WTC11 (cell line): Measurements from ENCODE around the gene HRH3. TPM values are rescaled to one million over a fixed set of nuclear protein-coding genes. Genes with fewer than 3 reads are reported as not detected.

ENCODE experiments used
- ATAC-seq: fragments of 200-7000 bp; cut with Tn5 transposase; 2 replicates; pipeline ENCODE4 v1.10.0; 2021; ENCODE audit warnings: mild to moderate bottlenecking, moderate library complexity
- CTCF ChIA-PET: fragments of 300-600 bp; sonication (Branson Sonifier 250); formaldehyde crosslinking; loops from one replicate; lab custom pipeline; 2021; ENCODE audit warnings: antibody characterized with exemption; lab: Charles Lee
- POLR2A ChIA-PET: fragments of 350-600 bp; sonication (Branson Sonifier 250); formaldehyde crosslinking; loops from one replicate; lab custom pipeline; 2021; ENCODE audit warnings: antibody characterized with exemption; lab: Charles Lee
- DNase-seq: peaks from one replicate; pipeline ENCODE4 v3.0.0; 2021; ENCODE audit warnings: low spot score
- H3K27ac Mint-ChIP-seq: 2 replicates; pipeline ENCODE4 v1.8.0; 2021; ENCODE audit warnings: mixed read lengths
- H3K27me3 Mint-ChIP-seq: 2 replicates; pipeline ENCODE4 v1.8.0; 2021; ENCODE audit warnings: low read depth, mild to moderate bottlenecking, moderate library complexity, mixed read lengths
- H3K36me3 Mint-ChIP-seq: 2 replicates; pipeline ENCODE4 v1.8.0; 2021; ENCODE audit warnings: mixed read lengths
- H3K4me1 Mint-ChIP-seq: 2 replicates; pipeline ENCODE4 v1.8.0; 2022; ENCODE audit warnings: mixed read lengths
- H3K4me3 Mint-ChIP-seq: 2 replicates; pipeline ENCODE4 v1.8.0; 2021; ENCODE audit warnings: mild to moderate bottlenecking, moderate library complexity, mixed read lengths
- H3K9me3 Mint-ChIP-seq: 2 replicates; pipeline ENCODE4 v1.8.0; 2021; ENCODE audit warnings: mixed read lengths
- ARID4B ChIP-seq: sonication (generic); formaldehyde crosslinking; IDR thresholded peaks from 2 replicates; pipeline ENCODE4 v1.8.0; 2023; ENCODE audit warnings: missing genetic modification reagents, mild to moderate bottlenecking, borderline replicate concordance
- ATF1 ChIP-seq: sonication (generic); formaldehyde crosslinking; IDR thresholded peaks from 2 replicates; pipeline ENCODE4 v1.8.1; 2023; ENCODE audit warnings: mild to moderate bottlenecking, moderate library complexity, missing genetic modification reagents
- ATF6 ChIP-seq: sonication (generic); formaldehyde crosslinking; IDR thresholded peaks from 2 replicates; pipeline ENCODE4 v1.8.1; 2023; ENCODE audit warnings: mild to moderate bottlenecking, missing genetic modification reagents
- CBFB ChIP-seq: sonication (generic); formaldehyde crosslinking; IDR thresholded peaks from 2 replicates; pipeline ENCODE4 v1.8.1; 2022; ENCODE audit warnings: mild to moderate bottlenecking, low read depth, missing genetic modification reagents
- CREM ChIP-seq: sonication (generic); formaldehyde crosslinking; IDR thresholded peaks from 2 replicates; pipeline ENCODE4 v1.8.1; 2022; ENCODE audit warnings: mild to moderate bottlenecking, missing genetic modification reagents, moderate library complexity
- CTCF ChIP-seq: fragments of 200-600 bp; IDR thresholded peaks from 2 replicates; pipeline ENCODE4 v1.8.0; 2022; ENCODE audit warnings: antibody characterized with exemption
- E2F4 ChIP-seq: sonication (generic); formaldehyde crosslinking; IDR thresholded peaks from 2 replicates; pipeline ENCODE4 v1.8.1; 2022; ENCODE audit warnings: low read depth, mild to moderate bottlenecking, moderate library complexity, missing genetic modification reagents, borderline replicate concordance
- ESRRA ChIP-seq: sonication (generic); formaldehyde crosslinking; IDR thresholded peaks from 2 replicates; pipeline ENCODE4 v1.8.1; 2022; ENCODE audit warnings: mild to moderate bottlenecking, missing genetic modification reagents, borderline replicate concordance
- HMGA2 ChIP-seq: fragments of 250-450 bp; sonication (Bioruptor Pico); IDR thresholded peaks from 2 replicates; pipeline ENCODE4 v1.4.0; 2021; ENCODE audit warnings: mild to moderate bottlenecking, moderate library complexity
- ZBTB21 ChIP-seq: sonication (generic); formaldehyde crosslinking; IDR thresholded peaks from 2 replicates; pipeline ENCODE4 v1.8.1; 2023; ENCODE audit warnings: mild to moderate bottlenecking, missing genetic modification reagents, borderline replicate concordance
- ZBTB43 ChIP-seq: sonication (generic); formaldehyde crosslinking; IDR thresholded peaks from 2 replicates; pipeline ENCODE4 v1.8.1; 2023; ENCODE audit warnings: mild to moderate bottlenecking, missing genetic modification reagents
- ZNF219 ChIP-seq: sonication (generic); formaldehyde crosslinking; IDR thresholded peaks from 2 replicates; pipeline ENCODE4 v1.8.0; 2023; ENCODE audit warnings: missing genetic modification reagents, mild to moderate bottlenecking, borderline replicate concordance
- ZNF281 ChIP-seq: sonication (generic); formaldehyde crosslinking; IDR thresholded peaks from 2 replicates; pipeline ENCODE4 v1.8.0; 2023; ENCODE audit warnings: mild to moderate bottlenecking, missing genetic modification reagents
- ZNF396 ChIP-seq: fragments of 250-450 bp; sonication (Bioruptor Pico); IDR thresholded peaks from 2 replicates; pipeline ENCODE4 v1.8.0; 2021; ENCODE audit warnings: mild to moderate bottlenecking, moderate library complexity, borderline replicate concordance
- ZNF425 ChIP-seq: fragments of 250-450 bp; sonication (Bioruptor Pico); conservative IDR thresholded peaks from 2 replicates; pipeline ENCODE4 v1.9.0; 2021; ENCODE audit warnings: mild to moderate bottlenecking
- total RNA-seq: library from RNA; stranded (reverse); gene quantifications from 3 replicates; pipeline ENCODE4 v1.2.3, GENCODE V29; 2021

HRH3 gene
- total RNA-seq, 1 experiment from 2014 or later, result 3.3 TPM

GRCh38 chr20:62232770-62233645, 12.9 kb upstream of the HRH3 start (continued):
- TF ChIP-seq ZNF219 (no peak), CBFB (CRISPR knock-in tag) (no peak), E2F4 (CRISPR knock-in tag) (no peak), ZBTB21 (CRISPR knock-in tag) (no peak), ESRRA (CRISPR knock-in tag) (no peak), ZNF396 (CRISPR knock-in tag) (no peak), CREM (CRISPR knock-in tag) (no peak), ARID4B (CRISPR knock-in tag) (no peak)

- H3K9me3 Mint-ChIP-seq, result peaks cover 5% of the 10 kb centered on the region
- H3K27me3 Mint-ChIP-seq, result no peaks in the 10 kb centered on the region
- no peaks in the 10 kb centered on the region for H3K4me1 Mint-ChIP-seq
- ATAC-seq (no peak), DNase-seq (no peak)
- no peak overlapping the region for H3K27ac Mint-ChIP-seq
- CTCF ChIA-PET, result no interaction called here
- H3K36me3 Mint-ChIP-seq, result no peaks in the 10 kb centered on the region
- TF ChIP-seq ZNF425 (CRISPR knock-in tag), result no peak
- TF ChIP-seq E2F4 (CRISPR knock-in tag), result no peak
- TF ChIP-seq CTCF, result no peak
- no peak for TF ChIP-seq ZNF281 (CRISPR knock-in tag)
- TF ChIP-seq ATF1 (CRISPR knock-in tag), result no peak
- no peak for TF ChIP-seq HMGA2
- TF ChIP-seq ATF6 (CRISPR knock-in tag), result no peak
- TF ChIP-seq ZBTB43 (CRISPR knock-in tag), result no peak
- POLR2A ChIA-PET, result no interaction called here
- H3K4me3 Mint-ChIP-seq, result no peak overlapping the region
Measured at GRCh38 chr20:62232194-62232593, 12.1 kb upstream of the HRH3 start.
